Activated T-cell treated with anti-CD3 and anti-CD28 coated beads, Interleukin-2, amount 50 U/mL, for 24 hours (primary cell): ENCODE data around the gene TSACC.
"Not testable (repeated sequence)": the region's sequence is repeated elsewhere in the genome, so short reads cannot be mapped to it uniquely, and the experiment has no call there.

ENCODE experiments used
- DNase-seq: peaks from one replicate; pipeline ENCODE4 v3.0.0-alpha.2; 2020
- H3K27ac Mint-ChIP-seq: 2 replicates; pipeline ENCODE4 v1.8.0; 2020; ENCODE audit warnings: mild to moderate bottlenecking, mixed read lengths
- H3K27me3 Mint-ChIP-seq: 2 replicates; pipeline ENCODE4 v1.8.0; 2020; ENCODE audit warnings: mixed read lengths
- H3K36me3 Mint-ChIP-seq: 2 replicates; pipeline ENCODE4 v1.8.0; 2020; ENCODE audit warnings: low read depth, mixed read lengths
- H3K4me1 Mint-ChIP-seq: 2 replicates; pipeline ENCODE4 v1.8.0; 2020; ENCODE audit warnings: low read depth, mixed read lengths
- H3K4me3 Mint-ChIP-seq: 2 replicates; pipeline ENCODE4 v1.8.0; 2020; ENCODE audit warnings: mild to moderate bottlenecking, moderate library complexity, mixed read lengths
- H3K9me3 Mint-ChIP-seq: 2 replicates; pipeline ENCODE4 v1.8.0; 2020; ENCODE audit warnings: mixed read lengths

TSACC gene

GRCh38 chr1:156323179-156323578, 15.1 kb upstream of the TSACC start:
- H3K36me3 Mint-ChIP-seq = peaks cover 90% of the 10 kb centered on the region
- H3K27ac Mint-ChIP-seq, H3K9me3 Mint-ChIP-seq, H3K27me3 Mint-ChIP-seq, H3K4me1 Mint-ChIP-seq, DNase-seq, H3K4me3 Mint-ChIP-seq: not testable (repeated sequence)

- DNase-seq = no peak
- Mint-ChIP-seq H3K4me1 (peaks cover 38% of the 10 kb centered on the region), H3K36me3 (peaks cover 66% of the 10 kb centered on the region), H3K9me3 (no peaks in the 10 kb centered on the region), H3K27me3 (no peaks in the 10 kb centered on the region), H3K4me3 (peak overlapping the region; percentile 99), H3K27ac (peak overlapping the region; percentile 99)
Observed at GRCh38 chr1:156336242-156336641, 2.1 kb upstream of the TSACC start.

GRCh38 chr1:156337052-156337887, 1.1 kb upstream of the TSACC start:
- peak overlapping the region; percentile 99 for H3K27ac Mint-ChIP-seq
- H3K36me3 Mint-ChIP-seq = peaks cover 57% of the 10 kb centered on the region
- no peaks in the 10 kb centered on the region for H3K27me3 Mint-ChIP-seq
- peak; percentile 35 for DNase-seq
- H3K4me3 Mint-ChIP-seq = peak overlapping the region; percentile 99
- H3K9me3 Mint-ChIP-seq = no peaks in the 10 kb centered on the region
- H3K4me1 Mint-ChIP-seq = peaks cover 38% of the 10 kb centered on the region

GRCh38 chr1:156337888-156338179, 492 bp upstream of the TSACC start:
- Mint-ChIP-seq H3K36me3 (peaks cover 51% of the 10 kb centered on the region), H3K9me3 (no peaks in the 10 kb centered on the region), H3K27ac (peak overlapping the region; percentile 99), H3K27me3 (no peaks in the 10 kb centered on the region), H3K4me3 (peak overlapping the region; percentile 99), H3K4me1 (peaks cover 38% of the 10 kb centered on the region)
- no peak for DNase-seq

GRCh38 chr1:156342166-156342955, 4.0 kb downstream of the TSACC start:
- Mint-ChIP-seq H3K4me3 (no peak overlapping the region), H3K36me3 (peaks cover 7% of the 10 kb centered on the region), H3K4me1 (peaks cover 8% of the 10 kb centered on the region), H3K27ac (no peak overlapping the region), H3K9me3 (no peaks in the 10 kb centered on the region), H3K27me3 (peaks cover 8% of the 10 kb centered on the region)
- no peak for DNase-seq

DNA sequence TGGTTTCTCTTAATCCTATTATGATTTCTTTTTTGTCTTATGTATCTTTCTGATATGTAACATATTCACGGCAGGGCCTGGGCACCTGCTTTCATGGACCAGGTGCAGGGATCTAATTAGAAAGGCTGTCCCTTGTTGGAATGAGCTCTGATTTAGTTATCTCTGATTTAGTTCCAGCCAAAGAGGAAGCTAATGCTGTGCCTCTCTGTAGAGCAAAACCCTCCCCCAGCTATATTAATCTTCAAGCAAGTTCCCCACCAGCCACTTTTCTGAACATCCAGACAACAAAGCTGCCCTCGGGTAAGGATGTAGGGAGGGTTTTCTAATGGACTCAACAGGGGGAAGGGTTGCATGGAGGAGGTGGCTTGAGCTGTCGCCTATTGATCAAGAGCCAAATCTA, 6.1 kb downstream of the TSACC start:
- H3K27me3 Mint-ChIP-seq = peaks cover 8% of the 10 kb centered on the region

GRCh38 chr1:156346035-156346434, 7.7 kb downstream of the TSACC start:
- H3K27me3 Mint-ChIP-seq, DNase-seq, H3K4me3 Mint-ChIP-seq, H3K9me3 Mint-ChIP-seq, H3K27ac Mint-ChIP-seq, H3K36me3 Mint-ChIP-seq, H3K4me1 Mint-ChIP-seq: not testable (repeated sequence)

More for the DNA sequence above, 6.1 kb downstream of the TSACC start:
- H3K4me1 Mint-ChIP-seq = peaks cover under 1% of the 10 kb centered on the region
- no peak overlapping the region for H3K27ac Mint-ChIP-seq
- no peak overlapping the region for H3K4me3 Mint-ChIP-seq
- no peak for DNase-seq
- no peaks in the 10 kb centered on the region for H3K9me3 Mint-ChIP-seq
- no peaks in the 10 kb centered on the region for H3K36me3 Mint-ChIP-seq

GRCh38 chr1:156346636-156347035, 8.3 kb downstream of the TSACC start:
- Mint-ChIP-seq H3K4me1 (no peaks in the 10 kb centered on the region), H3K27me3 (peaks cover 8% of the 10 kb centered on the region), H3K9me3 (no peaks in the 10 kb centered on the region), H3K36me3 (no peaks in the 10 kb centered on the region), H3K27ac (no peak overlapping the region), H3K4me3 (no peak overlapping the region)
- DNase-seq = no peak

DNA sequence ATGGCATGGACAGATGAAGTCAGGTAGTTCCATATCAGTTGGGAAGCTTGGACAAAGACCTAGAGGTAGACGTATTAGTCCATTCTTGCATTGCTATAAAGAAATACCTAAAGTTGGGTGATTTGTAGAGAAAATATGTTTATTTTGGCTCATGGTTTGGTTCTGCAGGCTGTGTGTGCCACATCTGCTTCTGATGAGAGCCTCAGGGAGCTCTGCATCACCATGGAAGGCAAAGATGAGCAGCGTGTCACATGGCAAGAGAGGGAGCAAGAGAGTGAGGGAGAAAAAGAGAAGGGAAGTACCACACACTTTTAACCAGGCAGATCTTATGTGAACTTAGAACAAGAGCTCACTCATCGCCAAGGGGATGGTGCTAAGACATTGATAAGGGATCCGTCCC, 9.0 kb downstream of the TSACC start:
- Mint-ChIP-seq H3K4me3 (no peak overlapping the region), H3K27ac (no peak overlapping the region), H3K27me3 (peaks cover 8% of the 10 kb centered on the region), H3K9me3 (no peaks in the 10 kb centered on the region), H3K36me3 (no peaks in the 10 kb centered on the region), H3K4me1 (no peaks in the 10 kb centered on the region)
- DNase-seq = no peak

DNA sequence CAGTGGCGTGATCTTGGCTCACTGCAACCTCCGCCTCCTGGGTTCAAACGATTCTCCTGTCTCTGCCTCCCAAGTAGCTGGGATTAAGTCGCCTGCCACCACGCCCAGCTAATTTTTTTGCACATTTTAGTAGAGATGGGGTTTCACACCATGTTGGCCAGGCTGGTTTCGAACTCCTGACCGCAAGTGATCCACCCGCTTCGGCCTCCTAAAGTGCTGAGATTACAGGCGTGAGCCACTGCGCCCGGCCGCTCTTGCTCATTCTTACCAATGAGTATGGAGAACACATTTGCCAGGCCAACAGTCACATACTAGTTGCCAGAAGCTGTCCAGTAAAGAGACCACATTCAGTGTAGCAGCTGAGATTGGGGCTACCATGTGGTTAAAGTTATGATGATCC, 14.2 kb downstream of the TSACC start:
- not testable (repeated sequence) for H3K4me3 Mint-ChIP-seq, H3K27ac Mint-ChIP-seq, DNase-seq, H3K9me3 Mint-ChIP-seq, H3K36me3 Mint-ChIP-seq
- H3K27me3 Mint-ChIP-seq = peaks cover 16% of the 10 kb centered on the region
- peaks cover 17% of the 10 kb centered on the region for H3K4me1 Mint-ChIP-seq

DNA sequence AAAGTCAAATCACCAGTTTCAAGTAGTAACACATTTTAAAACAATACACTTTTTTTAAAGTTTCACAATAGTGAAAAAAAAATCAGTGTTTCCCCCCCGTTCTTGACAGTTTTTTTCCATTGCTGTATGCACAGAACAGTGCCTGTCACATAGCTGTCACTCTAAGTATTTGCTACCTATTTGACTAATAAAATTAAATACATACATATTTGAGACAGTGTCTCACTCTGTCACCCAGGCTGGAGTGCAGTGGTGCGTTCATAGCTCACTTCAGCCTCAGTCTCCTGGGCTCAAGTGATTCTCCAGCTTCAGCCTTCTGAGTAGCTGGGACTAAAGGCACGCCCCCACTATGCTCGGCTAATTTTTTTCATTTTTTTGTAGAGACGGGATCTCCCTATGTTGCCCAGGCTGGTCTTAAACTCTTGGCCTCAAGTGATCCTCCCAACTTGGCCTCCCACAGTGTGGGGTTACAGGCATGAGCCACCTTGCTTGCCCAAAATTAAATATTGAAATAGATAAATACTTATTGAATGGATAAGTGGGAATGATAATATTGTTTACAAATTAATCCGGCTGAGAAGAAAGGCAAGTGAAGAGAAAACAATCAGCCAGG, 18.0 kb downstream of the TSACC start:
- Mint-ChIP-seq H3K4me3 (peak overlapping the region; percentile 6), H3K27me3 (peaks cover 21% of the 10 kb centered on the region), H3K4me1 (peaks cover 17% of the 10 kb centered on the region), H3K27ac (no peak overlapping the region), H3K9me3 (no peaks in the 10 kb centered on the region), H3K36me3 (no peaks in the 10 kb centered on the region)
- no peak for DNase-seq

DNA sequence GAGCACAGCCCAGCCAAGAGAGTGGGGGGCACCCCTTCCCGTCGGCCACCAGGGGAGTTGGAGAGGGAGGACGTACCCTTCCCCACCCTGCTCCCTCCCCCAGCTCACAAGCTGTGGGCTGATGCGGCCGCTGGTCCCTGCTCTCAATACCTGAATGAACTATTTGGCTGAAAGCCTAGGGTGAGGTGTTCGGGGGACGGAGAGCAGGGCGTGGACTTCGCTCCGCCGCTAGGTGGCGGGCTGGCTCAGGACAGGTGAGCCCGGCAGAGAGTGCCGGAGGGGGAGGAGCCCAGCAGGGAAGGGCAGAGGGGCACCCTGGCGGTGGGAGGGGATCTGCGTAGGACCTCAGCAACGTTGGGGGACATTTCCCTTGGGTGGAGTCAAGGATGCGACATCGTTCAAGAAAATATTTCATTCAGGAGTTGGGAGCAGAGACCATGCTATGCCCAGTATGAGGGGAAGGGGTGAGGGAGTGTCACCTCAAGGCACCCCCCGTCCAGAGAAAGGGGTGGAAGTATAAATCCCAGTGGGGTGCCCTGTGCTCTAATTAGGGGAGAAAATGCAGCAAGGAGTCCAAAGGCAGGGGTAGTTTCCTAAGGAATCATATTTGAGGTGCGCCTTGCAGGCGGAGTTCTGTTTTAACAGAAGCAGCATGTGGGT, 18.7 kb downstream of the TSACC start:
- DNase-seq = peak; percentile 76
- H3K4me3 Mint-ChIP-seq = peak overlapping the region; percentile 6
- H3K36me3 Mint-ChIP-seq = no peaks in the 10 kb centered on the region
- H3K4me1 Mint-ChIP-seq = peaks cover 17% of the 10 kb centered on the region
- no peaks in the 10 kb centered on the region for H3K9me3 Mint-ChIP-seq
- H3K27ac Mint-ChIP-seq = no peak overlapping the region
- peaks cover 21% of the 10 kb centered on the region for H3K27me3 Mint-ChIP-seq

GRCh38 chr1:156357977-156358376, 19.7 kb downstream of the TSACC start:
- Mint-ChIP-seq H3K9me3 (no peaks in the 10 kb centered on the region), H3K36me3 (no peaks in the 10 kb centered on the region), H3K27me3 (peaks cover 21% of the 10 kb centered on the region), H3K27ac (no peak overlapping the region), H3K4me1 (peaks cover 17% of the 10 kb centered on the region), H3K4me3 (no peak overlapping the region)
- DNase-seq = no peak

- H3K9me3 Mint-ChIP-seq = no peaks in the 10 kb centered on the region
- H3K36me3 Mint-ChIP-seq = no peaks in the 10 kb centered on the region
- peaks cover 17% of the 10 kb centered on the region for H3K4me1 Mint-ChIP-seq
- H3K4me3 Mint-ChIP-seq = no peak overlapping the region
- H3K27me3 Mint-ChIP-seq = peaks cover 21% of the 10 kb centered on the region
- peak; percentile 5 for DNase-seq
- no peak overlapping the region for H3K27ac Mint-ChIP-seq
Observed at GRCh38 chr1:156358641-156359040, 20.3 kb downstream of the TSACC start.
